ENCODE data around the gene LUM.
A peak's percentile ranks its signal among the peaks of the same experiment; 100 is the strongest.

The LUM gene

GRCh38 chr12:91094957-91095356 is 16.3 kb downstream of the LUM start:
- H3K4me1 ChIP-seq (ENCODE audit: control insufficient read depth, insufficient read depth, low read length) = no peaks in the 10 kb centered on the region
- CTCF ChIA-PET = interaction anchor here (2.5 kb wide), 1 partner anchor 14 kb away, joined by 7 read pairs; no protein-coding TSS in a partner anchor
- TF ChIP-seq RBAK (tag by site-specific recombination; IDR thresholded peaks at IDR 0.05) (no peak), ZNF692 (tag by site-specific recombination; IDR thresholded peaks at IDR 0.05) (no peak), ATF2 (tag by site-specific recombination; IDR thresholded peaks at IDR 0.05; ENCODE audit: low read depth) (peak; percentile 56; the same call in 1 of the 2 replicates), ZEB2 (tag by site-specific recombination; IDR thresholded peaks at IDR 0.05) (no peak), ZNF324 (tag by site-specific recombination; IDR thresholded peaks at IDR 0.05) (no peak), ZSCAN4 (tag by site-specific recombination; IDR thresholded peaks at IDR 0.05) (no peak)
- POLR2A ChIA-PET = no interaction called here
- H3K4me3 ChIP-seq (ENCODE audit: low read depth, low read length) = no peak overlapping the region
- no peak overlapping the region for H3K27ac ChIP-seq (ENCODE audit: extremely low read depth, low read depth, low read length)
- H3K36me3 ChIP-seq (ENCODE audit: control insufficient read depth in 2 of 2, insufficient read depth in 1 of 2, low read length in 2 of 2) = no peaks in the 10 kb centered on the region
- no peaks in the 10 kb centered on the region for H3K9me3 ChIP-seq (ENCODE audit: control insufficient read depth, insufficient read depth, low read depth, low read length)

GRCh38 chr12:91094032-91094662 is 17.1 kb downstream of the LUM start:
- Histone ChIP-seq H3K9me3 (ENCODE audit: control insufficient read depth, insufficient read depth, low read depth, low read length) (no peaks in the 10 kb centered on the region), H3K4me3 (ENCODE audit: low read depth, low read length) (no peak overlapping the region), H3K27ac (ENCODE audit: extremely low read depth, low read depth, low read length) (no peak overlapping the region), H3K36me3 (ENCODE audit: control insufficient read depth in 2 of 2, insufficient read depth in 1 of 2, low read length in 2 of 2) (no peaks in the 10 kb centered on the region), H3K4me1 (ENCODE audit: control insufficient read depth, insufficient read depth, low read length) (no peaks in the 10 kb centered on the region)
- ChIA-PET CTCF (interaction anchor here (2.5 kb wide), 1 partner anchor 14 kb away, joined by 7 read pairs; no protein-coding TSS in a partner anchor), POLR2A (interaction anchor here (0.6 kb wide), 1 partner anchor 147 kb away, joined by 5 read pairs; no protein-coding TSS in a partner anchor)
- TF ChIP-seq ZNF658 (tag by site-specific recombination; IDR thresholded peaks at IDR 0.05) = no peak
- TF ChIP-seq PBX3 (CRISPR knock-in tag; IDR thresholded peaks at IDR 0.05) = no peak
- TF ChIP-seq ZBTB48 (tag by site-specific recombination; IDR thresholded peaks at IDR 0.05) = no peak
- TF ChIP-seq PRDM2 (tag by site-specific recombination; IDR thresholded peaks at IDR 0.05; ENCODE audit: borderline replicate concordance) = no peak

Data from HEK293 (cell line).